ENCODE data around the gene ADAM12.

GRCh38 chr10:126398924-126399323, 10.6 kb upstream of the ADAM12 start:
- TF ChIP-seq, protein P1, sequence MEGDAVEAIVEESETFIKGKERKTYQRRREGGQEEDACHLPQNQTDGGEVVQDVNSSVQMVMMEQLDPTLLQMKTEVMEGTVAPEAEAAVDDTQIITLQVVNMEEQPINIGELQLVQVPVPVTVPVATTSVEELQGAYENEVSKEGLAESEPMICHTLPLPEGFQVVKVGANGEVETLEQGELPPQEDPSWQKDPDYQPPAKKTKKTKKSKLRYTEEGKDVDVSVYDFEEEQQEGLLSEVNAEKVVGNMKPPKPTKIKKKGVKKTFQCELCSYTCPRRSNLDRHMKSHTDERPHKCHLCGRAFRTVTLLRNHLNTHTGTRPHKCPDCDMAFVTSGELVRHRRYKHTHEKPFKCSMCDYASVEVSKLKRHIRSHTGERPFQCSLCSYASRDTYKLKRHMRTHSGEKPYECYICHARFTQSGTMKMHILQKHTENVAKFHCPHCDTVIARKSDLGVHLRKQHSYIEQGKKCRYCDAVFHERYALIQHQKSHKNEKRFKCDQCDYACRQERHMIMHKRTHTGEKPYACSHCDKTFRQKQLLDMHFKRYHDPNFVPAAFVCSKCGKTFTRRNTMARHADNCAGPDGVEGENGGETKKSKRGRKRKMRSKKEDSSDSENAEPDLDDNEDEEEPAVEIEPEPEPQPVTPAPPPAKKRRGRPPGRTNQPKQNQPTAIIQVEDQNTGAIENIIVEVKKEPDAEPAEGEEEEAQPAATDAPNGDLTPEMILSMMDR (IDR thresholded peaks at IDR 0.05; ENCODE audit: borderline replicate concordance, extremely low read depth, low read length, poor library complexity, severe bottlenecking) = no peak
- TF ChIP-seq EZH2 (IDR thresholded peaks at IDR 0.05; ENCODE audit: borderline replicate concordance, low read depth, low read length, severe bottlenecking) = no peak
